Neural crest cell (in vitro differentiated cells): ENCODE results near the gene SLC4A2. TPM values are rescaled to one million over a fixed set of nuclear protein-coding genes. Genes with fewer than 3 reads are reported as not detected.
A peak's percentile ranks its signal among the peaks of the same experiment; 100 is the strongest.

ENCODE experiments used
- DNase-seq: peaks from one replicate; pipeline ENCODE4 v3.0.0; 2021; ENCODE audit warnings: low read depth, mixed read lengths, low spot score
- H3K27ac Mint-ChIP-seq: one replicate; pipeline ENCODE4 v1.8.0; 2021; ENCODE audit warnings: mild to moderate bottlenecking, mixed read lengths; ENCODE audit not compliant: unreplicated experiment
- H3K27me3 Mint-ChIP-seq: 2 replicates; pipeline ENCODE4 v1.8.0; 2021; ENCODE audit warnings: low read depth, mild to moderate bottlenecking, mixed read lengths
- H3K36me3 Mint-ChIP-seq: 2 replicates; pipeline ENCODE4 v1.8.0; 2021; ENCODE audit warnings: low read depth, mild to moderate bottlenecking, mixed read lengths
- H3K4me1 Mint-ChIP-seq: 2 replicates; pipeline ENCODE4 v1.8.0; 2021; ENCODE audit warnings: mixed read lengths
- H3K4me3 Mint-ChIP-seq: one replicate; pipeline ENCODE4 v1.8.0; 2021; ENCODE audit warnings: mild to moderate bottlenecking, mixed read lengths
- H3K9me3 Mint-ChIP-seq: 2 replicates; pipeline ENCODE4 v1.8.0; 2021; ENCODE audit warnings: mixed read lengths
- total RNA-seq: library from RNA; stranded (reverse); gene quantifications from 2 replicates; pipeline ENCODE4 v1.2.1, GENCODE V29; 2021
- TF ChIP-seq, protein P1 (sequence below): fragments of 200-600 bp; sonication (generic); conservative IDR thresholded peaks from 2 replicates; pipeline ENCODE4 v1.5.0; 2021; ENCODE audit warnings: antibody characterized with exemption, mild to moderate bottlenecking

The SLC4A2 gene
- total RNA-seq, 1 donor from 2014 or later = 139 TPM

DNA sequence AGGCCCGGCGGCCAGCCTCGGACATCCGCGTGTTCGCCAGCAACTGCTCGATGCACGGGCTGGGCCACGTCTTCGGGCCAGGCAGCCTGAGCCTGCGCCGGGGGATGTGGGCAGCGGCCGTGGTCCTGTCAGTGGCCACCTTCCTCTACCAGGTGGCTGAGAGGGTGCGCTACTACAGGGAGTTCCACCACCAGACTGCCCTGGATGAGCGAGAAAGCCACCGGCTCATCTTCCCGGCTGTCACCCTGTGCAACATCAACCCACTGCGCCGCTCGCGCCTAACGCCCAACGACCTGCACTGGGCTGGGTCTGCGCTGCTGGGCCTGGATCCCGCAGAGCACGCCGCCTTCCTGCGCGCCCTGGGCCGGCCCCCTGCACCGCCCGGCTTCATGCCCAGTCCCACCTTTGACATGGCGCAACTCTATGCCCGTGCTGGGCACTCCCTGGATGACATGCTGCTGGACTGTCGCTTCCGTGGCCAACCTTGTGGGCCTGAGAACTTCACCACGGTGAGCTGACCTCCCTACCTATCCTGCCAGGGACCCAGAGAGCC is 10.4 kb upstream of the SLC4A2 start:
- no peak overlapping the region for H3K27ac Mint-ChIP-seq

DNA sequence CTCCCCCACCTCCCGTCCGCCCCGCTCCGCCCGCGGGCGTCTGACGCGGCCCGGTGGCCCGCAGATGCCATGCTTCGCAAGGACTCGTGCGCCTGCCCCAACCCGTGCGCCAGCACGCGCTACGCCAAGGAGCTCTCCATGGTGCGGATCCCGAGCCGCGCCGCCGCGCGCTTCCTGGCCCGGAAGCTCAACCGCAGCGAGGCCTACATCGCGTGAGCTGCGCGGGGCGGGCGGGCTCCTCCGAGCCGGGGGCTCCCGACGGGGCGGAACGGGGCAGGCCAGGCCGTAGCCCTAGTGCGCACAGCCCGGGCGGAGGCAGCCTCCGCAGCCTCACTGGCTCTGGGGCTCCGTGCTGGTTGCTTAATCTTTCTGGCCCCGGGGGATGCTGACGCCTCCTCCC is 8.3 kb upstream of the SLC4A2 start:
- H3K27me3 Mint-ChIP-seq = peaks cover 19% of the 10 kb centered on the region

More for the DNA sequence above, 10.4 kb upstream of the SLC4A2 start:
- no peak for DNase-seq
- Mint-ChIP-seq H3K27me3 (peaks cover 19% of the 10 kb centered on the region), H3K4me1 (no peaks in the 10 kb centered on the region), H3K36me3 (no peaks in the 10 kb centered on the region), H3K9me3 (no peaks in the 10 kb centered on the region), H3K4me3 (no peak overlapping the region)
- TF ChIP-seq, protein P1, sequence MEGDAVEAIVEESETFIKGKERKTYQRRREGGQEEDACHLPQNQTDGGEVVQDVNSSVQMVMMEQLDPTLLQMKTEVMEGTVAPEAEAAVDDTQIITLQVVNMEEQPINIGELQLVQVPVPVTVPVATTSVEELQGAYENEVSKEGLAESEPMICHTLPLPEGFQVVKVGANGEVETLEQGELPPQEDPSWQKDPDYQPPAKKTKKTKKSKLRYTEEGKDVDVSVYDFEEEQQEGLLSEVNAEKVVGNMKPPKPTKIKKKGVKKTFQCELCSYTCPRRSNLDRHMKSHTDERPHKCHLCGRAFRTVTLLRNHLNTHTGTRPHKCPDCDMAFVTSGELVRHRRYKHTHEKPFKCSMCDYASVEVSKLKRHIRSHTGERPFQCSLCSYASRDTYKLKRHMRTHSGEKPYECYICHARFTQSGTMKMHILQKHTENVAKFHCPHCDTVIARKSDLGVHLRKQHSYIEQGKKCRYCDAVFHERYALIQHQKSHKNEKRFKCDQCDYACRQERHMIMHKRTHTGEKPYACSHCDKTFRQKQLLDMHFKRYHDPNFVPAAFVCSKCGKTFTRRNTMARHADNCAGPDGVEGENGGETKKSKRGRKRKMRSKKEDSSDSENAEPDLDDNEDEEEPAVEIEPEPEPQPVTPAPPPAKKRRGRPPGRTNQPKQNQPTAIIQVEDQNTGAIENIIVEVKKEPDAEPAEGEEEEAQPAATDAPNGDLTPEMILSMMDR = no peak

DNA sequence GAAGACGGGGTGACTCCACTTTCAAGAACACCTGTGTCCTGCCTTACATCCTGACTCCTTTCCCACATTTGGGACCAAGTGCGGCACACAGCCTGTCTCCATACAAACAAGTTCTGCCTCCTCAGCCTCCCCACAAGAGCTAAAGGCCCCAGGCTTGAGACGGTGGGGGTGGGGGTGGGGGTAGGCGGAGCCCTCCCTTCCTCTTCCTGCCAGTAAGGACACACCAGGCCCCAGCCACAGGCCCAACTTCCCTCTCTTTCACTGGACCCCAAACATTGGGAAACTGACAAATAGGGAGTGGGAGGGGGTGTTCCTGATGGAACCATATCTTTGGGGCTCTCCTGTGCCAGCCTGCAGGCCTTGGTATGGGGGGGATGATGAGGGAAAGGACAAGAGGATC is 6.3 kb upstream of the SLC4A2 start:
- H3K4me3 Mint-ChIP-seq = peak overlapping the region; percentile 28
- peaks cover 21% of the 10 kb centered on the region for H3K4me1 Mint-ChIP-seq
- TF ChIP-seq, protein P1 = no peak

More for the DNA sequence above, 8.3 kb upstream of the SLC4A2 start:
- TF ChIP-seq, protein P1 = no peak
- H3K4me1 Mint-ChIP-seq = peaks cover 2% of the 10 kb centered on the region
- H3K27ac Mint-ChIP-seq = no peak overlapping the region
- DNase-seq = peak; percentile 55
- no peaks in the 10 kb centered on the region for H3K36me3 Mint-ChIP-seq
- no peaks in the 10 kb centered on the region for H3K9me3 Mint-ChIP-seq
- no peak overlapping the region for H3K4me3 Mint-ChIP-seq

DNA sequence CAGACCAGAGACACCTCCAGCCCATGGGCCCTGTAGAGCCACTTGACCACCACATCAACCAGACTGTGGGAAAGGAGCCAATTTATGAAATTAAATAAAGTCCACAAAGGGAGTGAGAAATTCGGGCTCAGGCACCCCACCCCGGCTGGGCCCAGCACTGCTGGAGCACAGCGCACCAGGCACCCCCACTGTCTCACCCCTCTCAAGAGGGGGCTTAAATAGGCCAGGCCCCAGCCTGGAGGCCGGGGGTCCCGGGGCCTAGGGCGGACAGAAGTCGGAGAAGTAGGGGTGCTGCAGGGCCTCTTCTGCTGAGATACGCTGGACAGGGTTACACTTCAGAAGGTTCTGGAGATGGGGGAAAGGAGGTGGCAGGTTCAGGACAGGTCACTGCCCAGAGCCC is 5.6 kb upstream of the SLC4A2 start:
- Mint-ChIP-seq H3K36me3 (no peaks in the 10 kb centered on the region), H3K27ac (no peak overlapping the region), H3K4me1 (peaks cover 28% of the 10 kb centered on the region), H3K4me3 (no peak overlapping the region), H3K9me3 (no peaks in the 10 kb centered on the region), H3K27me3 (peaks cover 16% of the 10 kb centered on the region)
- no peak for DNase-seq
- TF ChIP-seq, protein P1 = no peak

More for the DNA sequence above, 6.3 kb upstream of the SLC4A2 start:
- peaks cover 16% of the 10 kb centered on the region for H3K27me3 Mint-ChIP-seq
- no peak overlapping the region for H3K27ac Mint-ChIP-seq
- no peak for DNase-seq
- no peaks in the 10 kb centered on the region for H3K36me3 Mint-ChIP-seq
- no peaks in the 10 kb centered on the region for H3K9me3 Mint-ChIP-seq

DNA sequence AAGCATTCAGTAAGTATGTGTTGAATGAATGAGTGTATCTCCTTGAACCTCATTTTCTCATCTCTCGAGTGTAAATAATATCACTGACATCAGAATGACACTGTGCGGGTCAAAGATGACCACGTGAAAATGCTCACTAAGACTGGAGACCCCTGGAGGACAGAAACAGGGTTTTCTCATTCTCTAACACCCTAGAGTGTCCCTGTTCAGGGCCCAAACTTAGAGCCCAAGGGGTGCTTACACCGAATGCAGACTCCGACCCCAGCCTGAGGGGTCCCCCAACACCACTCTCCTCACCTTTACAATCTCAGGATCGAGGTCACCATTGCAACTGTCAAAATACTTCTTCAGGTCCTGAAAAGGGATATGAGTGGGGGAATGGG is 3.1 kb upstream of the SLC4A2 start:
- Mint-ChIP-seq H3K27ac (no peak overlapping the region), H3K27me3 (peaks cover 4% of the 10 kb centered on the region), H3K4me1 (peaks cover 39% of the 10 kb centered on the region), H3K9me3 (no peaks in the 10 kb centered on the region), H3K36me3 (no peaks in the 10 kb centered on the region), H3K4me3 (peak overlapping the region; percentile 96)
- DNase-seq = no peak
- TF ChIP-seq, protein P1 = peak; percentile 16
